CD4-positive, alpha-beta T cell treated with Interleukin-6 at 100 ng/mL for 8 hours (primary cell): ENCODE results near the gene MLC1.
"Not testable (repeated sequence)": the region's sequence is repeated elsewhere in the genome, so short reads cannot be mapped to it uniquely, and the experiment has no call there.

Source experiments
- DNase-seq: peaks from one replicate; pipeline ENCODE4 v3.0.0-alpha.2; 2020; ENCODE audit warnings: mixed read lengths, low spot score

Gene MLC1

DNA sequence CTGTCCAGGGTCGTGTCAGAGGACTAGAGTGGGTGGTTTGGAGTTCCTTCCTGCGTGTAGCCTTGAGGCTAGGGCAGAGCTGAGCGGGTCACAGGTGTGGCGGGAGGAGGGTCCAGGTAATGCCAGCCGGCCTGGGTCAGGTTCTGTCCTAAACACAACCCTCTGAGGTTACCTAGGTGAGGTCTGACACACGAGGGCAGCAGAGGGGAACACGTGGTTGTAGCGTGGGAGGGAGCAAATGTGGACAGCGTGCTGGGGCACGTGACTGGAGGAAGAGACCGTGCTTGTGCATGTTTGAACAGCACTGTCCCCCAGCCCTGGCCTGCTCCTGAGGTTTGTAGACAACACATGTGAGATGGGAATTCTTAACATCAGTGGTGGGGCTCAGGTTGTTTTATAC, 17.7 kb upstream of the MLC1 start:
- DNase-seq = no peak

DNA sequence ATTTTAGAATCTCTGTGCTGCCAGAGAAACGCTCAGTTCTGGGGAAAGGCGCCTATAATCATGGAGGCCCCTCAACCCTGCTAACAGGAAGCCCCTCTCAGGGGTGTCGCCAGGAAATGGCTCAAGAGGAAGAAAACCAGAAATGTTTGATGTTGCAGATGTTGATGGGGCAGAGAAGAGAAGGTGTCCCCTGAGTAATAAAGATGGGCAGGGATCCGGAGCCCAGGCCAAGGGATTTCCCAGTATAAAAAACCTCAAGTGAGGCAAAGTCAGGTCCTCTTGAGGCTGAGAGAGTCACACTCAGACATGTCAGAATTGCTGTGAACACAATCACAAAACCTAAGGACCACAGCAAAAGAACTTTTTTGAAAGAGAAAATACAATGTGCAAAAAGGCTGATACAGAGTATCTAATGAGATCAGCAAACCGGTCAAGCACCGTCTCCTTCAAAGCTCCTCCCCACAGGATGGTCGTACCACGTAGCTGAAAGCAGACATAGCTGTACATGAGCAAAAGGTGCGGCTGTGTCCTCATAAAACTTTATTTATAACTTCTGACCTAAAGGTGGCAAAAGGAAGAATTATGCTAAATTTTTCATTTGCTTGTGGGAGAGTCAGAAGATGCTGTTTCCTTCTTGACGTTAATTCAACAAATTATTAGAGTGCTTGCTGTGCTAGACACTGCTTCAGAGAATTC, 16.8 kb upstream of the MLC1 start:
- DNase-seq = no peak

DNA sequence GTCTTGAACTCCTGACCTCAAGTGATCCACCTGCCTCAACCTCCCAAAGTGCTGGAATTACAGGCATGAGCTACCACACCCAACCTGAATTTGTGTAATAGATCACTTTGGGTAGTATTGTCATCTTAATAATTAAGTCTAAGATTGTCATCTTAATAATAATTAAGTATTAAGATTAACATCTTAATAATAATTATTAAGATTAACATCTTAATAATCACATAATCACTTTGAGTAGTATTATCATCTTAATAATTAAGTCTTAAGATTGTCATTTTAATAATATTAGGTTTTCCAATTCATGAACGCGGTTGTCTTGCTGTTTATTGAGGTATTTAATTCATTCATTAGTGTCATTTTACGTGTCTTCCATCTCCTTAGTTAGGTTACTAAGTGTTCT, 12.8 kb upstream of the MLC1 start:
- no peak for DNase-seq

DNA sequence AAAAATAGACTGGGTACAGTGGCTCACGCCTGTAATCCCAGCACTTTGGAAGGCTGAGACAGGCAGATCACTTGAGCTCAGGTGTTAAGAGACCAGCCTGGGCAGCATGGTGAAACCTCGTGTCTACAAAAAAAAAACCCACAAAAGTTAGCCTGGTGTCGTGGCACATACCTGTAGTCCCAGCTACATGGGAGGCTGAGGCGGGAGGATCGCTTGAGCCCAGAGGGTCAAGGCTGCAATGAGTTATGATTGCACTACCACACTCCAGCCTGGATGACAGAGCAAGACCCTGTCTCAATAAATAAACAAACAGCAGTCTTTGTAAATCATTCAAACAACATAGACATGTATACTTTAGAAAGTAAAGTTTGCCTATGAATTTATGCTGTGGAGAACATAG, 7.1 kb upstream of the MLC1 start:
- no peak for DNase-seq

- DNase-seq = no peak
Observed at GRCh38 chr22:50091092-50091768, 6.0 kb upstream of the MLC1 start.

DNA sequence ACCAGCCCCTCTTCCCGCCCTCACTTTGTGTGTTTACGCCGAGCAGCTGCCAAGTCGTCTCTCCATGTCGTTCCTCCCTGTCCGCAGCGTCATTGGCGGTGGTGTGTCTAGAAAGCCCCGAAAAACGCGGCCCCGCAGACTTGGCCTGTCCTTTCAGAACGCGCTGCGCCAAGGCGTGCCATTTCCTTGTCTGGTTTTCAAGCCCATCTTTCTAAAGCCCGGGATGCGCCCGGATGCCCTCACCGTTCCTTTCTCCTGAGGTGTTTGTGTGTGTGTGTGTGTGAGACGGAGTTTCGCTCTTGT, 5.1 kb upstream of the MLC1 start:
- DNase-seq = no peak

DNA sequence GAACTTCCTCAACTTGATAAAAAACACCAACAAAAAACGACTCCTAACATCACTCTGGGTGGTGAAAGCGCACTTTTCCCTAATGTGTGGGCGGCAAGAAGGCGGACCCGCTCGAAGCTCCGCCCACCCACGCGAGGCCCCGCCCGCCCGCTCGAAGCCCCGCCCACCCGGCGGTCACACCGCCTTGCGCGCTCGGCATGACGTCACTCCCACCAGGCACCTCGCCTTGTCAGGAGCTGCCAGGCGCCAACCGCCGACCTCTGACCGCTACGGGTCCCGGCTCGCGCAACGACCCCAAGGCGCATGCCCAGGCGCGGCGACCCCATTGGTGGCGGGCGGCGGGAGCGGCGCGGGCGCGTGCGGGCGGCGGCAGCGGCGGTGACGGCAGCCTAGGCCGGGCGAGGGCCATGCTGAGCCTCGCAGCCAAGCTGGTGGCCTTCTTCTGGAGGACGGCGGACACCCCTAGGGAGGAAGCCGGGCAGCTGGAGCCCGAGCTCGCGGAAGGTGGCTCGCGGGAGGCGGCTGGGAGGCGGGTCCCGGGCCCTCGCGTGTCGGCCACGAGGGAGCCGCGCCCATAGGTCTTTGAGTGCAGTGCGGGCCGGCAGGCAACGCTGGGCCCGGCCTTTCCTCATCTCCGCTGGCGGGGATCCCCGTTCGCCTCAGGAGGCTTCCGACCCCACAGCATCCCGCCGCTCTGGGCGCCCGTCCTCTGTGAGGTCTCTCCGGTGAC, 4.6 kb upstream of the MLC1 start, which contains the start of gene MOV10L1:
Gene MOV10L1 (plus strand): TSS at position 325 of the 730 bp plus-strand sequence. CDS start 83 bp downstream, at position 408.
- DNase-seq = no peak

DNA sequence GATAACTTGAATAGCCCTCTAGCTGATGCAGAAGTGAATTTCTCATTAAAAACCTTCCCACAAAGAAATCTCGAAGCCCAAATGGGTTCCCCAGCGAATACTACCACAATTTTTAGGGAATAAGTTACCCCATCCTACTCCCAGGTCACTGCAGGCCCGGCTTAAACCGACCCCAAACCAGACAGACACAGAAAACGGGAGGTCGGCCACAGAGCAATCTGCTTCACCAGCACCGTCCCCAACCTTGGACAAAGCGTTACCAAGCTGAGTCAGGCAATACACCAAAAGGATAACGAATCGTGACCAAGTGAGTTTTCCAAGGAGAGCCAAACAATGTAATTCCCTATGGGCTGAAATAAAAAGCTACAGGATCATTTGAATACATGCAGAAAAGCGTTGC, 4.0 kb upstream of the MLC1 start:
- DNase-seq = no peak

DNA sequence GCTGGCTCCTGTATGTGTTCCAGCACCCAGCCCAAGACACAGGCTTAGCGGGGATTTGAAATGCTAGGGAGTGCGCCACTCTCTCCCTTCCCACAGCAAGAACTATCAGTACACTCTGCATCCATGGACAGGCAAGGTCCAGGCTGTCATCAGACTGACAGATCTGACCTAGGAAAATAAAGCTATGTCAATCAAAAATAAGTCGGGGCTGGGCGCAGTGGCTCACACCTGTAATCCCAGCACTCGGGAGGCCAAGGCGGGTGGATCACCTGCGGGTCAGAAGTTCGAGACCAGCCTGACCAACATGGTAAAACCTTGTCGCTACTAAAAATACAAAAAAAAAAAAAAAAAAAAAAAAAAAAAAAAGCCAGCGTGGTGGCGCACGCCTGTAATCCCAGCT, 2.9 kb upstream of the MLC1 start:
- DNase-seq = no peak

DNA sequence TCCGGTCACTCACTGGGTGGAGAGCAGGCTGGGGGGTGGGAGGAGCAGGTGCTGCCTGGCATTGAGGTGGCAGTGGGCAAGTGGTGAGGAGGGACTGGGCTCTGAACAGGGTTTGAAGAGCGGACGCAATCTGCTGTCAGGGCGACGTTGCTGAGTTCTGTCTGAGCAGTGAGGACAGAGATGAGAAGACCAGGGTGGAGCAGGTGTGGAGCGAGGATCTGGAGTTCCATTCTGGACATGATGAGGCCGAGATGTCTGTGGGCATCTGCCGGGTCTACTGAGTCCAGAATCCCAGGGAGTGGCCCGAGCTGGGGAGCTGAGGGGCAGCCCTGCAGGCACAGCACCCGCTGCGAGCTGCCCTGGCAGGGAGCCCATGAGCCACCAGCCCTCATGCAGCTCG, 2.4 kb upstream of the MLC1 start:
- DNase-seq = no peak

- DNase-seq = not testable (repeated sequence)
Observed at GRCh38 chr22:50086975-50087374, 1.7 kb upstream of the MLC1 start.

DNA sequence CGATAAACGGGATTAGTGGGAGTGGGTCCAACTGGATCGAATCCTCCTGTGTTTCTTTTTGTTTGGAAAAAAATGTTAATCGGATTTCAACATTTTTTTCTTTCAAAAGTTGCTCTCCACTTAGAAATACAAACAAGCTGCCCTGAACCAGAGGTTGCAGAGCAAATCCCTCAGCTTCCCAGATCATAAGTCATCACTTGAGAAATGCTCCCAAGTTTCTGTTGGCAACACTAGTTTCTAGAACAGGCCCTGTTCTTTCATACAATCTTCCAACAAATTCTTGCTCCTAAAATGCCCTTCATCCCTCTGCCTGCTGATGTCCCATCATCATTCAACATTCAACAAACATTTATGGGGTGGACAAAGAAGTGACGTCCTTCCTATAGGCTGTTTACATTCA, 1.3 kb upstream of the MLC1 start:
- DNase-seq = no peak

GRCh38 chr22:50084614-50085021, 608 bp downstream of the MLC1 start:
- DNase-seq = no peak

- DNase-seq = no peak
Observed at GRCh38 chr22:50084080-50084477, 1.1 kb downstream of the MLC1 start.

DNA sequence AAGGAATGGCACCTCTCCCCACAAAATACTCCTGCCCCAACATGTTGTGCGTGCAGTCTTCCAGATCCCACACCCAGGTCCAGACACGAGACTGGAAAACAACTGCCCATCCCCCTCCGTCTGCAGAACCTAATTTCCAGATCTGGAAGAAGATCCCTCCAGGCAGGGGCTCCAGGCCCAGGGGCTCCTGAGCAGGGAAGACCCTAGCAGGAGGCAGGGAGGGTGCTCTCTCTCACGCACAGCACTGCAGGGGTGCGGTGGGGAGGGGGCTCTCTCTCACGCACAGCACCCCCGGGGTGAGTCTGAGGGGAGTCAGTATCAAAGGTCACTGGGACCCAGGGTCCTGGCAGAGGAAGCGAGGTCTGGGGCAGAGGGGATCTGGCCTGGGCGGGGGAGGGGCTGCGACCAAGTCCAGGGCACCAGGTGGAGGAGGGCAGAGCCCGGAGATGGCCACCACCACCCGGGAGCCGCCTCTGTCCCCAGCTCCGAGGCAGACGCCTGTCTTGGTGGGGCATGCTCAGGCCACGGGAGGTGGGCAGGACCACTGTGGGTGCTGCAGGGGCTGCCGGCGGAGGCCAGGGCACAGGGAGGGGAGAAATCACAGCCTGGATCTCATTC, 1.7 kb downstream of the MLC1 start:
- DNase-seq = no peak

- DNase-seq = no peak
Observed at GRCh38 chr22:50082961-50083461, 2.2 kb downstream of the MLC1 start.

- no peak for DNase-seq
Observed at GRCh38 chr22:50082197-50082715, 3.0 kb downstream of the MLC1 start.

DNA sequence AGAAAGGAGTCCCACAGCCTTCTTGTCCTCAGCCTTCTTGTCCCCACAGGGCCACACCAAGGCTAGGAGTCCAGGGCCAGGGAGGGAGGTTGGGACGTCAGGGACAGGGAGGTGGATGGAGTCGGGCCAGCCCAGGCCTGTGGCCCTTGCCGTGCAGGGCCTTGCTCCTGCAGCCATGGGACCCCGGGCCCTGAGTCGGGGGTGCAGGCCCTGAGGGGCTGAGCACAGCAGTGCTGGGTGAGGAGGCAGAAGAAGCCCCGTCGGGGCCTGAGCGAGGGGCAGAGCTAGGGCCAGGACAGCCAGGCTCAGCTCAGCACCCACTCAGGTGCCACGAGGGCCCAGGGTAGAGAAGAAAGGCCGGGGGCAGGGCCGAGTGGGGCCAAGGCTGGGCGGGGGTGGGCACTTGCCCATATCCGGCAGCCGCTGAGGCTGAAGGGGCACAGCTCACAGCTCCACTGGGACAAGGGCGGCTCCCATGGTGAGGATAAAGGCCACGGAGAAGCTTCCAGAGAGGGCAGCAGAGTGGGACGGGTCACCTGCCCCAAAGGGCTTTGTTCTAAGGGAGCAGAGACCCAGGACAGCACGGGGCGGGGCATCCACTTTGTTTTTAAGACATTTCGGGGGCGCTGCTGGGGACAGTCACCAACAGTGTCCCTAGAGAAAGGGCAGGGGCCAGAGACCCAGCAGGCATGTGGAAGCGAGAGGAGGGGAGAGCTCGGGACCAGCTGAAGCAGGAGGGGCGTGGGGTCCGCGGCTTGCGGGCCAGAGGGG, 3.6 kb downstream of the MLC1 start:
- no peak for DNase-seq

DNA sequence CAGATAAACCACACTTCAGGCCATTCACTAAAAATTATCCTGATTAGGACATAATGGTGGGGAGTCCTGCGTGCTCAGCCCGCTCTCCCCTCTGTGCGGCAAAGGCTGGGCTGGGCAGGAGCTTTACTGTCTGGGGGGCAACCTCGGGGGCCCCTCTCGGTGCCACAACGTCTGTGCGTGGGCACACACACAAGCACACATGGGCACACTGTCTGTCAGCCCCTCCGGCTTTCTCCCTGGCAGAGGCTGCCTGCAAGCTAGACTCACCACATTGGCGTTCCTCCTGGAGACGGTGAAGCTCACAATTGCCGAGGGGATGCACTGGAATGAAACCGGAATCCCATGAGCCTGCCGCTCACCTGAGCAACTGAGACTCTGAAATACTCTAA, 5.2 kb downstream of the MLC1 start:
- no peak for DNase-seq

DNA sequence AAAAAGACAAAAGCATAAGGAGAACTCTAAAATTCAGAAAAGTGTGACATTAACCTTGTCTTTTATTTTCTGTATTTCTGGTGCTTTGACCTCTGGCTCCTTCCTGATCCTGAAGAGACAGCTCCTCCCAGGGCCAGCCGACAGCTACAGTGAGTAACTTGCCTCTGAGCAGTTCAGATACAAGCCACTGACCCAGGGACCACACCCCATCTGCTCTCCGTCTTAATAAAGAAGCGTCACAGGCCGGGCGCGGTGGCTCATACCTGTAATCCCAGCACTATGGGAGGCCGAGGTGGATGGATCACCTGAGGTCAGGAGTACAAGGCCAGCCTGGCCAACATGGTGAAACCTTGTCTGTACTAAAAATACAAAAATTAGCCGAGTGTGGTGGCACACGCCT, 6.5 kb downstream of the MLC1 start:
- no peak for DNase-seq

GRCh38 chr22:50078246-50078645, 7.0 kb downstream of the MLC1 start:
- no peak for DNase-seq
